Testis (tissue), 2 donors: ENCODE results near the gene ATP11A.

Source experiments
- POLR2A ChIP-seq: fragments of 450-650 bp; IDR thresholded peaks from one replicate; pipeline ENCODE4 v1.6.1; 2017; ENCODE audit warnings: antibody characterized with exemption, mild to moderate bottlenecking, moderate library complexity
- TF ChIP-seq, protein P1 (sequence below), 3 experiments: fragments of 450-650 bp in 2 of 3; fragments of 200-600 bp in 1 of 3; sonication (generic) in 1 of 3; IDR thresholded peaks; one replicate each; pipeline ENCODE4 v1.5.1; 2016 to 2019; ENCODE audit warnings: antibody characterized with exemption in 3 of 3, mild to moderate bottlenecking in 2 of 3, moderate library complexity in 1 of 3

DNA sequence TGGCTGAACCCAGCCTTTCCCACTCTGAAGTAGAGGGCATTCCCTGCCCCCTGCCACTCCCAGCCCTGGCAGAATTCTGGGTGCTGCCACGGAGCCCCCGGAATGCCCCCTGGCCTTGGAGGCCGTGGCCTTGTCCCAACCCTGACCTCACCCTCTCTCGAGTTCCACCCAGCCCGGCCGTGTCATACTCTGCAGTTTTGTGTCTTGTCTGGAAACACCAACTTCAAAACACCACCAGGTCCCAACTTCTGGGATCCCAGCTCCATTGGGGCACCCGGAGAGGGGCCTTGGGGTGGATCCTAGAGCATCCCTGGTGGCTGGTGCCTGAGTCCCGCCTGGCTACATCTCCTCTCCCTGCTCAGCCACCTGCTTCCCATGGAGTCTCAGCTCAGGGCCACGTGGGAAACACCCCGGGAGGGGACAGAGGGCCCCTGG lies 197.7 kb downstream of the ATP11A start:
- TF ChIP-seq POLR2A: no peak
- TF ChIP-seq, protein P1, sequence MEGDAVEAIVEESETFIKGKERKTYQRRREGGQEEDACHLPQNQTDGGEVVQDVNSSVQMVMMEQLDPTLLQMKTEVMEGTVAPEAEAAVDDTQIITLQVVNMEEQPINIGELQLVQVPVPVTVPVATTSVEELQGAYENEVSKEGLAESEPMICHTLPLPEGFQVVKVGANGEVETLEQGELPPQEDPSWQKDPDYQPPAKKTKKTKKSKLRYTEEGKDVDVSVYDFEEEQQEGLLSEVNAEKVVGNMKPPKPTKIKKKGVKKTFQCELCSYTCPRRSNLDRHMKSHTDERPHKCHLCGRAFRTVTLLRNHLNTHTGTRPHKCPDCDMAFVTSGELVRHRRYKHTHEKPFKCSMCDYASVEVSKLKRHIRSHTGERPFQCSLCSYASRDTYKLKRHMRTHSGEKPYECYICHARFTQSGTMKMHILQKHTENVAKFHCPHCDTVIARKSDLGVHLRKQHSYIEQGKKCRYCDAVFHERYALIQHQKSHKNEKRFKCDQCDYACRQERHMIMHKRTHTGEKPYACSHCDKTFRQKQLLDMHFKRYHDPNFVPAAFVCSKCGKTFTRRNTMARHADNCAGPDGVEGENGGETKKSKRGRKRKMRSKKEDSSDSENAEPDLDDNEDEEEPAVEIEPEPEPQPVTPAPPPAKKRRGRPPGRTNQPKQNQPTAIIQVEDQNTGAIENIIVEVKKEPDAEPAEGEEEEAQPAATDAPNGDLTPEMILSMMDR (IDR thresholded peaks at IDR 0.05): no peak
